WTC11 (cell line): Measurements from ENCODE around the gene MIER1.

Experiments
- ATF1 ChIP-seq: sonication (generic); formaldehyde crosslinking; IDR thresholded peaks from 2 replicates; pipeline ENCODE4 v1.8.1; 2023; ENCODE audit warnings: mild to moderate bottlenecking, moderate library complexity, missing genetic modification reagents
- CREM ChIP-seq: sonication (generic); formaldehyde crosslinking; IDR thresholded peaks from 2 replicates; pipeline ENCODE4 v1.8.1; 2022; ENCODE audit warnings: mild to moderate bottlenecking, missing genetic modification reagents, moderate library complexity
- CTCF ChIP-seq: fragments of 200-600 bp; IDR thresholded peaks from 2 replicates; pipeline ENCODE4 v1.8.0; 2022; ENCODE audit warnings: antibody characterized with exemption
- ERG ChIP-seq: fragments of 250-450 bp; sonication (Bioruptor Pico); IDR thresholded peaks from 2 replicates; pipeline ENCODE4 v1.8.0; 2021; ENCODE audit warnings: mild to moderate bottlenecking
- FOXK1 ChIP-seq: sonication (generic); formaldehyde crosslinking; IDR thresholded peaks from 2 replicates; pipeline ENCODE4 v1.8.0; 2022; ENCODE audit warnings: mild to moderate bottlenecking, moderate library complexity, missing genetic modification reagents
- GABPB1 ChIP-seq: sonication (generic); formaldehyde crosslinking; IDR thresholded peaks from 2 replicates; pipeline ENCODE4 v1.8.1; 2023; ENCODE audit warnings: mild to moderate bottlenecking, missing genetic modification reagents
- JUN ChIP-seq: sonication (generic); formaldehyde crosslinking; IDR thresholded peaks from 2 replicates; pipeline ENCODE4 v1.8.0; 2023; ENCODE audit warnings: mild to moderate bottlenecking, missing genetic modification reagents
- KAT7 ChIP-seq: sonication (generic); formaldehyde crosslinking; IDR thresholded peaks from 2 replicates; pipeline ENCODE4 v1.8.1; 2023; ENCODE audit warnings: missing genetic modification reagents, mild to moderate bottlenecking, borderline replicate concordance
- ZNF121 ChIP-seq: sonication (generic); formaldehyde crosslinking; IDR thresholded peaks from 2 replicates; pipeline ENCODE4 v1.8.0; 2023; ENCODE audit warnings: missing genetic modification reagents
- ZNF416 ChIP-seq: fragments of 250-450 bp; sonication (Bioruptor Pico); IDR thresholded peaks from 2 replicates; pipeline ENCODE4 v1.9.0; 2021; ENCODE audit warnings: mild to moderate bottlenecking, inconsistent platforms

- TF ChIP-seq CTCF (no peak), ZNF416 (CRISPR knock-in tag) (no peak), FOXK1 (CRISPR knock-in tag) (no peak), KAT7 (CRISPR knock-in tag) (no peak), GABPB1 (no peak), ATF1 (CRISPR knock-in tag) (no peak), JUN (CRISPR knock-in tag) (no peak), CREM (CRISPR knock-in tag) (no peak), ZNF121 (CRISPR knock-in tag) (no peak), ERG (CRISPR knock-in tag) (no peak)
These were observed 16.2 kb downstream of the MIER1 start for GRCh38 chr1:66940981-66941380.
